Measurements from ENCODE around the gene SRD5A2. TPM values are rescaled to one million over a fixed set of nuclear protein-coding genes. Genes with fewer than 3 reads are reported as not detected.

SRD5A2 gene
- total RNA-seq, 2 experiments from 2014 or later = not detected

DNA sequence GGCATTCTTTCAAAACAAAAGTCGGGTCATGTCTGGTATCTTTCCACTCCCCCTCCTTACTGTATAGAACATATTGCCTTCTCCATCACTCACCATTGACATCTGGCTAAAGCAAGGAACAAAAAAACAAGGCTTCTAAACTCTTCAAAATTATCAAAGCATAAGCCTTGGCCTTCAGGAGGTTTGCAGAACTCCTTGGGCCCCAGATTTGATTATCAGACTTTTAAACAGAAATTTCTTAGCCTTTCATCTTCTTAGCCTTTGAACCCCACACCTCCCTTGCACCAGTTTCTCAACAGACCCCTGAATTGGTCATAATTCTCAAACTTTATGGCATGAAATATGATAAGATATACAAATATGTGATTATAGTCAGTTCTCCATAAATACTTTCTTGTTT, 106.4 kb downstream of the SRD5A2 start:
- H3K27ac Mint-ChIP-seq = no peak overlapping the region
- CTCF ChIA-PET = no interaction called here
- no peaks in the 10 kb centered on the region for H3K4me1 Mint-ChIP-seq
- DNase-seq = no peak
- ATAC-seq = no peak
- H3K4me3 Mint-ChIP-seq = no peak overlapping the region
- H3K36me3 Mint-ChIP-seq = no peaks in the 10 kb centered on the region
- no peaks in the 10 kb centered on the region for H3K9me3 Mint-ChIP-seq (ENCODE audit: low read depth)
- peaks cover 37% of the 10 kb centered on the region for H3K27me3 Mint-ChIP-seq

Other genes with a start within 250 kb of the SRD5A2 start
- gene XDH, start 166.2 kb downstream of the SRD5A2 start, total RNA-seq = under 1 TPM in 1 of 2 experiments, not detected in 1; 0.41 TPM